Neural cell (in vitro differentiated cells): ENCODE measurements around the gene MAP10. TPM values are rescaled to one million over a fixed set of nuclear protein-coding genes. Genes with fewer than 3 reads are reported as not detected.

Experiments used
- H2AFZ ChIP-seq: fragments of 200-600, 300-800 bp; sonication (generic), shearing (Covaris generic); 2 replicates; pipeline ENCODE4 v1.6.0; 2014; ENCODE audit warnings: low read depth, mild to moderate bottlenecking, antibody characterized with exemption, low read length, moderate library complexity
- H3F3A ChIP-seq: fragments of 200-600 bp; shearing (Covaris generic); 2 replicates; pipeline ENCODE4 v1.6.1; 2016; ENCODE audit warnings: mild to moderate bottlenecking, moderate library complexity, mixed read lengths, antibody characterized with exemption, low read length; ENCODE audit not compliant: insufficient read depth, poor library complexity, severe bottlenecking
- H3K27ac ChIP-seq: fragments of 200-600, 300-800 bp; sonication (generic), shearing (Covaris generic); 2 replicates; pipeline ENCODE4 v1.5.1; 2014; ENCODE audit warnings: mild to moderate bottlenecking, low read length, moderate library complexity
- H3K27me3 ChIP-seq: fragments of 300-800, 200-600 bp; sonication (generic), shearing (Covaris generic); 2 replicates; pipeline ENCODE4 v1.6.0; 2014; ENCODE audit warnings: mild to moderate bottlenecking, low read depth, low read length, moderate library complexity; ENCODE audit not compliant: insufficient read depth
- H3K36me3 ChIP-seq: fragments of 300-800, 200-600 bp; sonication (generic), shearing (Covaris generic); 2 replicates; pipeline ENCODE4 v1.5.1; 2014; ENCODE audit warnings: mild to moderate bottlenecking, antibody characterized with exemption, low read length, moderate library complexity; ENCODE audit not compliant: insufficient read depth
- H3K4me2 ChIP-seq: fragments of 300-800, 200-600 bp; sonication (generic), shearing (Covaris generic); 2 replicates; pipeline ENCODE4 v1.6.0; 2014; ENCODE audit warnings: mild to moderate bottlenecking, low read length
- H3K4me3 ChIP-seq: fragments of 300-800, 200-600 bp; sonication (generic), shearing (Covaris generic); 2 replicates; pipeline ENCODE4 v1.5.1; 2014; ENCODE audit warnings: mild to moderate bottlenecking, low read length, moderate library complexity
- H3K79me2 ChIP-seq: fragments of 200-600 bp; shearing (Covaris generic); replicated peaks from 2 replicates; pipeline ENCODE4 v1.6.0; 2014; ENCODE audit warnings: mild to moderate bottlenecking, low read length, moderate library complexity; ENCODE audit not compliant: insufficient read depth
- H3K9ac ChIP-seq: fragments of 300-800, 200-600 bp; sonication (generic), shearing (Covaris generic); 2 replicates; pipeline ENCODE4 v1.6.1; 2016; ENCODE audit warnings: mild to moderate bottlenecking, low read length, mixed read lengths
- H3K9me2 ChIP-seq: fragments of 200-600 bp; shearing (Covaris generic); 2 replicates; pipeline ENCODE4 v1.6.1; 2016; ENCODE audit warnings: mild to moderate bottlenecking, low read length, mixed read lengths; ENCODE audit not compliant: insufficient read depth
- H3K9me3 ChIP-seq: fragments of 200-600, 300-800 bp; sonication (generic), shearing (Covaris generic); 2 replicates; pipeline ENCODE4 v1.6.1; 2016; ENCODE audit warnings: mild to moderate bottlenecking, mixed run types, low read length, moderate library complexity, mixed read lengths
- H4K20me1 ChIP-seq: fragments of 200-600 bp; shearing (Covaris generic); 2 replicates; pipeline ENCODE4 v1.6.1; 2016; ENCODE audit warnings: mild to moderate bottlenecking, mixed run types; ENCODE audit not compliant: insufficient read depth
- CTCF ChIP-seq: fragments of 450-650 bp; IDR thresholded peaks from 2 replicates; pipeline ENCODE4 v1.5.1; 2014; ENCODE audit warnings: antibody characterized with exemption, mild to moderate bottlenecking, moderate library complexity; ENCODE audit not compliant: poor library complexity, severe bottlenecking
- EP300 ChIP-seq: fragments of 450-650 bp; conservative IDR thresholded peaks from 2 replicates; pipeline ENCODE4 v1.6.1; 2014; ENCODE audit warnings: antibody characterized with exemption, mild to moderate bottlenecking, moderate library complexity; ENCODE audit not compliant: poor library complexity, severe bottlenecking
- EZH2 ChIP-seq: fragments of 200-600, 300-800 bp; shearing (Covaris generic), sonication (generic); IDR thresholded peaks from 2 replicates; pipeline ENCODE4 v1.6.1; 2014; ENCODE audit warnings: antibody characterized with exemption, low read length, borderline replicate concordance, mild to moderate bottlenecking; ENCODE audit not compliant: insufficient read depth, poor library complexity, severe bottlenecking
- MXI1 ChIP-seq: fragments of 450-650 bp; conservative IDR thresholded peaks from 2 replicates; pipeline ENCODE4 v1.6.1; 2014; ENCODE audit warnings: antibody characterized with exemption, mild to moderate bottlenecking; ENCODE audit not compliant: poor library complexity, severe bottlenecking
- POLR2AphosphoS5 ChIP-seq: IDR thresholded peaks from 2 replicates; pipeline ENCODE4 v1.6.1; 2012
- RAD21 ChIP-seq: fragments of 450-650 bp; conservative IDR thresholded peaks from 2 replicates; pipeline ENCODE4 v1.6.1; 2014; ENCODE audit warnings: antibody characterized with exemption, mild to moderate bottlenecking, moderate library complexity
- SMC3 ChIP-seq: fragments of 450-650 bp; conservative IDR thresholded peaks from 2 replicates; pipeline ENCODE4 v1.6.1; 2014; ENCODE audit warnings: antibody characterized with exemption, mild to moderate bottlenecking, moderate library complexity; ENCODE audit not compliant: poor library complexity
- TAF1 ChIP-seq: IDR thresholded peaks from 2 replicates; pipeline ENCODE4 v1.6.1; 2012; ENCODE audit warnings: low read depth
- polyA plus RNA-seq: library from polyadenylated mRNA; depleted of rRNA; stranded (reverse); fragments of >200 nt; gene quantifications from 2 replicates; pipeline ENCODE4 v1.2.3, GENCODE V29; 2014
- TF ChIP-seq, protein P1 (sequence below): IDR thresholded peaks from 2 replicates; pipeline ENCODE4 v1.6.1; 2012; ENCODE audit warnings: borderline replicate concordance

Gene MAP10
- polyA plus RNA-seq, 1 donor from 2014 or later: 1.1 TPM

DNA sequence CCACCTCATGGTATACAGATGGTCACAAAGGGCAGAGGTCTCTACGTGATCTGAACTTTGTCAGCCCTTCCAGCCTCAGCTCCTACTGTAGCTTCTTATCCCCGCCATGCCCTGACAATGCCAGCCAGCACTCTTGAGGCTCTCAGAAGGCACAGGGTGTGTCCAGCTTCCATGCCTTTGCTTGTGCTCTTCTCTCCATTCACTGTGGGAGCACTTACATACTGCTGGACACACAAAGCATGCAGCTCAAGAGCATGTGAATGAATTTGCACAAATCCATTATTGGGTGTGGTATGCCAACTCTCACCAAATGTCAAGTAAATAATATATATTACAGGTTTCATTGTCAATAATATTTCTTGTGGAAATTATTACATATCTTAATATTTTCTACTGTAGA is 36.4 kb upstream of the MAP10 start:
- Histone ChIP-seq H3K4me3 (no peak overlapping the region), H3K4me2 (no peak overlapping the region), H2AFZ (no peak overlapping the region), H3K9me2 (no peaks in the 10 kb centered on the region), H3K27me3 (no peaks in the 10 kb centered on the region), H4K20me1 (no peaks in the 10 kb centered on the region), H3K27ac (no peak overlapping the region), H3K9me3 (no peaks in the 10 kb centered on the region), H3K9ac (no peak overlapping the region), H3K79me2 (no peaks in the 10 kb centered on the region), H3K36me3 (no peaks in the 10 kb centered on the region), H3F3A (no peaks in the 10 kb centered on the region)
- no peak for TF ChIP-seq MXI1
- TF ChIP-seq TAF1: no peak
- no peak for TF ChIP-seq EZH2
- no peak for TF ChIP-seq SMC3
- no peak for TF ChIP-seq CTCF
- TF ChIP-seq POLR2AphosphoS5: no peak
- TF ChIP-seq RAD21: no peak
- no peak for TF ChIP-seq EP300
- TF ChIP-seq, protein P1, sequence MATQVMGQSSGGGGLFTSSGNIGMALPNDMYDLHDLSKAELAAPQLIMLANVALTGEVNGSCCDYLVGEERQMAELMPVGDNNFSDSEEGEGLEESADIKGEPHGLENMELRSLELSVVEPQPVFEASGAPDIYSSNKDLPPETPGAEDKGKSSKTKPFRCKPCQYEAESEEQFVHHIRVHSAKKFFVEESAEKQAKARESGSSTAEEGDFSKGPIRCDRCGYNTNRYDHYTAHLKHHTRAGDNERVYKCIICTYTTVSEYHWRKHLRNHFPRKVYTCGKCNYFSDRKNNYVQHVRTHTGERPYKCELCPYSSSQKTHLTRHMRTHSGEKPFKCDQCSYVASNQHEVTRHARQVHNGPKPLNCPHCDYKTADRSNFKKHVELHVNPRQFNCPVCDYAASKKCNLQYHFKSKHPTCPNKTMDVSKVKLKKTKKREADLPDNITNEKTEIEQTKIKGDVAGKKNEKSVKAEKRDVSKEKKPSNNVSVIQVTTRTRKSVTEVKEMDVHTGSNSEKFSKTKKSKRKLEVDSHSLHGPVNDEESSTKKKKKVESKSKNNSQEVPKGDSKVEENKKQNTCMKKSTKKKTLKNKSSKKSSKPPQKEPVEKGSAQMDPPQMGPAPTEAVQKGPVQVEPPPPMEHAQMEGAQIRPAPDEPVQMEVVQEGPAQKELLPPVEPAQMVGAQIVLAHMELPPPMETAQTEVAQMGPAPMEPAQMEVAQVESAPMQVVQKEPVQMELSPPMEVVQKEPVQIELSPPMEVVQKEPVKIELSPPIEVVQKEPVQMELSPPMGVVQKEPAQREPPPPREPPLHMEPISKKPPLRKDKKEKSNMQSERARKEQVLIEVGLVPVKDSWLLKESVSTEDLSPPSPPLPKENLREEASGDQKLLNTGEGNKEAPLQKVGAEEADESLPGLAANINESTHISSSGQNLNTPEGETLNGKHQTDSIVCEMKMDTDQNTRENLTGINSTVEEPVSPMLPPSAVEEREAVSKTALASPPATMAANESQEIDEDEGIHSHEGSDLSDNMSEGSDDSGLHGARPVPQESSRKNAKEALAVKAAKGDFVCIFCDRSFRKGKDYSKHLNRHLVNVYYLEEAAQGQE: no peak

DNA sequence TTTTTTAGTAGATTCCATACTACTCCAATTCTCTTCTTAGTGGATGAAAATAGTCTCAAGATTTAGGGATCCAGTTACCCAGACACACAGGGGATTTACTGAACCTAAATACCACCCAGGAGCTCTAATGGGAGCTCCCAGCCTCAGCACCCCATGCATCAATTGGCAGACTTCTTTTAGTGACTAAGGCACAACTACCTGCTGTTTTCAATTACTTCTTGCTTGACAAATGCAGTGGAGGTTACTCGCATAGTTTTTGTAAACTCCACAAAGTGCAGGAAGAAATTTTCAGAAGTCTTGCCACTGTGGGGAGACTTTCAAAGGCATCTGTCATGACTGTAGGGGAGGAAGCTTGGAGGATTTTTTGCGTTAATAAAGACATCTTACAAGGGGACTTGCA is 35.5 kb upstream of the MAP10 start:
- H4K20me1 ChIP-seq: no peaks in the 10 kb centered on the region
- no peak overlapping the region for H3K27ac ChIP-seq
- H3K4me3 ChIP-seq: no peak overlapping the region
- no peaks in the 10 kb centered on the region for H3K9me2 ChIP-seq
- H3K27me3 ChIP-seq: no peaks in the 10 kb centered on the region
- H3K36me3 ChIP-seq: no peaks in the 10 kb centered on the region
- TF ChIP-seq EZH2 (no peak), POLR2AphosphoS5 (no peak), CTCF (no peak), TAF1 (no peak), SMC3 (no peak), MXI1 (no peak), RAD21 (no peak), EP300 (no peak)
- TF ChIP-seq, protein P1: no peak
- H3K4me2 ChIP-seq: no peak overlapping the region
- no peaks in the 10 kb centered on the region for H3F3A ChIP-seq
- no peaks in the 10 kb centered on the region for H3K9me3 ChIP-seq
- no peak overlapping the region for H3K9ac ChIP-seq
- H3K79me2 ChIP-seq: no peaks in the 10 kb centered on the region
- H2AFZ ChIP-seq: no peak overlapping the region
